Endodermal cell (in vitro differentiated cells): ENCODE results near the gene ABTB2. TPM values are rescaled to one million over a fixed set of nuclear protein-coding genes. Genes with fewer than 3 reads are reported as not detected.

Experiments used
- DNase-seq: peaks from one replicate; pipeline ENCODE4 v3.0.0-alpha.2; 2017
- H3K27ac ChIP-seq: 2 replicates; pipeline ENCODE4 v1.5.1; 2013; ENCODE audit warnings: mild to moderate bottlenecking, low read depth, low read length, moderate library complexity
- H3K27me3 ChIP-seq: 2 replicates; pipeline ENCODE4 v1.6.1; 2013; ENCODE audit warnings: mild to moderate bottlenecking, low read length, moderate library complexity; ENCODE audit not compliant: insufficient read depth, control insufficient read depth, poor library complexity, severe bottlenecking
- H3K36me3 ChIP-seq: 2 replicates; pipeline ENCODE4 v1.7.0; 2013; ENCODE audit warnings: mild to moderate bottlenecking, low read length, moderate library complexity; ENCODE audit not compliant: control insufficient read depth, insufficient read depth
- H3K4me1 ChIP-seq: one replicate; pipeline ENCODE4 v1.7.0; 2013; ENCODE audit warnings: low read length; ENCODE audit not compliant: control insufficient read depth, insufficient read depth
- H3K4me3 ChIP-seq: 2 replicates; pipeline ENCODE4 v1.5.1; 2013; ENCODE audit warnings: mild to moderate bottlenecking, low read length, moderate library complexity
- H3K9ac ChIP-seq: 2 replicates; pipeline ENCODE4 v1.6.1; 2013; ENCODE audit warnings: mild to moderate bottlenecking, low read length, moderate library complexity; ENCODE audit not compliant: poor library complexity, severe bottlenecking; ENCODE audit errors: extremely low read depth
- H3K9me3 ChIP-seq: 2 replicates; pipeline ENCODE4 v1.6.1; 2013; ENCODE audit warnings: mild to moderate bottlenecking, low read length, moderate library complexity; ENCODE audit not compliant: control insufficient read depth
- H3K27ac Mint-ChIP-seq: 2 replicates; pipeline ENCODE4 v1.8.0; 2020; ENCODE audit warnings: mixed read lengths
- H3K27me3 Mint-ChIP-seq: 2 replicates; pipeline ENCODE4 v1.8.0; 2021; ENCODE audit warnings: mild to moderate bottlenecking, mixed read lengths; ENCODE audit not compliant: insufficient read depth
- H3K36me3 Mint-ChIP-seq: 2 replicates; pipeline ENCODE4 v1.8.0; 2020; ENCODE audit warnings: low read depth, mixed read lengths
- H3K4me1 Mint-ChIP-seq: 2 replicates; pipeline ENCODE4 v1.8.0; 2020; ENCODE audit warnings: mixed read lengths
- H3K4me3 Mint-ChIP-seq: 2 replicates; pipeline ENCODE4 v1.8.0; 2020; ENCODE audit warnings: mild to moderate bottlenecking, moderate library complexity, mixed read lengths
- H3K9me3 Mint-ChIP-seq: 2 replicates; pipeline ENCODE4 v1.8.0; 2020; ENCODE audit warnings: mild to moderate bottlenecking, mixed read lengths
- CTCF ChIP-seq: fragments of 200-600 bp; sonication (generic); conservative IDR thresholded peaks from 2 replicates; pipeline ENCODE4 v1.5.0; 2021; ENCODE audit warnings: antibody characterized with exemption, mild to moderate bottlenecking
- WGBS, 2 experiments: methylation state at CpG; one replicate each; pipeline versions ENCODE4 v1.1.5 to v1.1.7; 2013; ENCODE audit warnings: missing lambda C conversion rate in 2 of 2, mixed read lengths in 1 of 2; ENCODE audit not compliant: insufficient coverage in 1 of 2, insufficient read length in 1 of 2; 5-methylcytosine and 5-hydroxymethylcytosine counted together
- total RNA-seq, 2 donors: library from RNA; stranded (reverse); fragmentation: NEBNext Ultra II Directional in 1 of 2; extraction: Animal tissue kit (Norgen Biotek cat#: 25700) in 1 of 2; gene quantifications; 2 replicates in 1 of 2; 3 replicates in 1 of 2; pipeline ENCODE4 v1.2.1, GENCODE V29; 2021

ABTB2 gene
- total RNA-seq, 2 donors from 2014 or later, result 2.9 to 5.2 TPM

GRCh38 chr11:34223907-34224306, 133.9 kb downstream of the ABTB2 start:
- Mint-ChIP-seq H3K36me3 (no peaks in the 10 kb centered on the region), H3K9me3 (no peaks in the 10 kb centered on the region), H3K4me3 (no peak overlapping the region), H3K27me3 (no peaks in the 10 kb centered on the region), H3K27ac (no peak overlapping the region), H3K4me1 (peaks cover 17% of the 10 kb centered on the region)
- Histone ChIP-seq H3K27ac (no peak overlapping the region), H3K9ac (no peak overlapping the region), H3K27me3 (no peaks in the 10 kb centered on the region), H3K9me3 (no peaks in the 10 kb centered on the region), H3K4me3 (no peak overlapping the region), H3K4me1 (peaks cover 13% of the 10 kb centered on the region), H3K36me3 (no peaks in the 10 kb centered on the region)
- TF ChIP-seq CTCF, result no peak
- DNase-seq, result no peak
- WGBS, 2 experiments, result 93 to 100% methylated on average over 1 to 2 of the region's 2 CpGs

- Mint-ChIP-seq H3K36me3 (no peaks in the 10 kb centered on the region), H3K27ac (no peak overlapping the region), H3K4me3 (no peak overlapping the region), H3K9me3 (no peaks in the 10 kb centered on the region), H3K4me1 (peaks cover 17% of the 10 kb centered on the region), H3K27me3 (no peaks in the 10 kb centered on the region)
- H3K9me3 ChIP-seq, result no peaks in the 10 kb centered on the region
- H3K4me3 ChIP-seq, result no peak overlapping the region
- no peak for DNase-seq
- TF ChIP-seq CTCF, result no peak
- no peaks in the 10 kb centered on the region for H3K27me3 ChIP-seq
- no peak overlapping the region for H3K27ac ChIP-seq
- H3K9ac ChIP-seq, result no peak overlapping the region
- H3K4me1 ChIP-seq, result peaks cover 13% of the 10 kb centered on the region
- WGBS, 2 experiments, result 88 to 89% methylated on average over 11 to 17 of the region's 17 CpGs
- no peaks in the 10 kb centered on the region for H3K36me3 ChIP-seq
Measured at GRCh38 chr11:34223021-34223813, 134.6 kb downstream of the ABTB2 start.

GRCh38 chr11:34222030-34222429, 135.8 kb downstream of the ABTB2 start:
- H3K9me3 ChIP-seq, result no peaks in the 10 kb centered on the region
- no peak overlapping the region for H3K4me3 ChIP-seq
- Mint-ChIP-seq H3K4me1 (peaks cover 17% of the 10 kb centered on the region), H3K4me3 (no peak overlapping the region), H3K27me3 (no peaks in the 10 kb centered on the region), H3K27ac (no peak overlapping the region), H3K36me3 (no peaks in the 10 kb centered on the region), H3K9me3 (no peaks in the 10 kb centered on the region)
- no peak overlapping the region for H3K9ac ChIP-seq
- H3K27ac ChIP-seq, result no peak overlapping the region
- no peaks in the 10 kb centered on the region for H3K27me3 ChIP-seq
- H3K36me3 ChIP-seq, result no peaks in the 10 kb centered on the region
- DNase-seq, result no peak
- H3K4me1 ChIP-seq, result peaks cover 13% of the 10 kb centered on the region
- no peak for TF ChIP-seq CTCF
